Astrocyte of the spinal cord (primary cell): ENCODE data around the gene SERPINE3.
A peak's percentile ranks its signal among the peaks of the same experiment; 100 is the strongest.

Source experiments
- DNase-seq: peaks from one replicate; pipeline ENCODE4 v3.0.0; 2011; ENCODE audit warnings: low read depth, low spot score
- H3K4me3 ChIP-seq: 2 replicates; pipeline ENCODE4 v1.5.1; 2011; ENCODE audit warnings: low read depth, mild to moderate bottlenecking, low read length, moderate library complexity
- in situ Hi-C: cut with HindIII; loops from 2 replicates; pipeline ENCODE4 v1.10.0; 2017; ENCODE audit warnings: low sequenced_read_pairs
- TF ChIP-seq, protein P1 (sequence below): IDR thresholded peaks from 2 replicates; pipeline ENCODE4 v1.5.1; 2012; ENCODE audit warnings: low read depth, mild to moderate bottlenecking, low read length, inconsistent platforms

The SERPINE3 gene

DNA sequence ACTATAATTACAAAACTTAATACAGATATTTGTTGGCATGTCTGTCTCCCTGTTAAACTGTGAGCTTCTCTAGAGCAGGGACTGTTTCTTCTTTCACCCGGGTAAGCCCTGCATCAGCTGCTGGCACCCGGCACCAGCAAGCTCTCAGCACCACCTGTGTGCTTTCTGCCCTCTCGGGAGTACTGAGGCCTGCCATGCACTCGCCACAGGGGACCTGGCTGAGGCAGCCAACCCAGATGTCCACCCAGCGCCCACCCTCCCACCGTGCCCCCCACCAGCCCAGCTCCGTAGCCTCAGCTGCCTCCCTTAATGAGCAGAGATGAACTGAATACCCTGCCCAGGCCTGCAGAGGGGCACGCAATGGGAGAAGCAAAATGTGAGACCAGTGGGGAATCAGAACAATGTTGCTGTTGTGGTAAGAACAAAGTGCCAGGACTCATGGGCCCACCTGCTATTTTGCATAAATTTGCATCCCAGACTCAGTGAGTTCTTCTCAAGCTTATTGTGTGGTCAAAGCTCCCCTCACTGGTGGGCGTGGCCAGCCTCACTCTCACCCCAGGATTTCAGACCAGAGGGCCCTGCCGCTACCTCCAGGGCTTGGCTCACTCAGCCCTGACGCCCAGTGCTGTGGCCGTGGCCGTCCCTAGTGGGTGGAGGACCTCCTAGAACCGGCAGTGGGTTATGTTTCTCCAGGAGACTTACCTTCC, 14.6 kb upstream of the SERPINE3 start:
- no peak overlapping the region for H3K4me3 ChIP-seq
- DNase-seq = no peak
- in situ Hi-C loops = no loop called here
- TF ChIP-seq, protein P1, sequence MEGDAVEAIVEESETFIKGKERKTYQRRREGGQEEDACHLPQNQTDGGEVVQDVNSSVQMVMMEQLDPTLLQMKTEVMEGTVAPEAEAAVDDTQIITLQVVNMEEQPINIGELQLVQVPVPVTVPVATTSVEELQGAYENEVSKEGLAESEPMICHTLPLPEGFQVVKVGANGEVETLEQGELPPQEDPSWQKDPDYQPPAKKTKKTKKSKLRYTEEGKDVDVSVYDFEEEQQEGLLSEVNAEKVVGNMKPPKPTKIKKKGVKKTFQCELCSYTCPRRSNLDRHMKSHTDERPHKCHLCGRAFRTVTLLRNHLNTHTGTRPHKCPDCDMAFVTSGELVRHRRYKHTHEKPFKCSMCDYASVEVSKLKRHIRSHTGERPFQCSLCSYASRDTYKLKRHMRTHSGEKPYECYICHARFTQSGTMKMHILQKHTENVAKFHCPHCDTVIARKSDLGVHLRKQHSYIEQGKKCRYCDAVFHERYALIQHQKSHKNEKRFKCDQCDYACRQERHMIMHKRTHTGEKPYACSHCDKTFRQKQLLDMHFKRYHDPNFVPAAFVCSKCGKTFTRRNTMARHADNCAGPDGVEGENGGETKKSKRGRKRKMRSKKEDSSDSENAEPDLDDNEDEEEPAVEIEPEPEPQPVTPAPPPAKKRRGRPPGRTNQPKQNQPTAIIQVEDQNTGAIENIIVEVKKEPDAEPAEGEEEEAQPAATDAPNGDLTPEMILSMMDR = no peak

DNA sequence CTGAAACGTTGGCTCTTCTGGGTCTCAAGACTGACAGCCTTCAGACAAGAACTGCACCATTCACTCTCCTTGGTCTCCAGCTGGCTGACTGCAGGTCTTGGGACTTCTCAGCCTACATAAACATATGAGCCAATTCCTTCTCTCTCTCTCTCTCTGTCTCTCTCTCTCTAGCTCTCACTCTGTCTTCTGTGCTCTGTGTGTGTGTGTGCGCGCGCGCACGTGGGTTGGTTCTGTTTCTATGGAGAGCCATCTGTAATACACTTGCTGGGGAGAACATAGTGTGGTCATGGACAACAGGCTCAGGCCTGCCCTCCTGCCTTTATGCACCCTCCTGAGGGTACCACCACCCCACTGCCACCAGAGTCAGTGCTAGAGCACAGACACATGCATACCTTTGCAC, 13.7 kb upstream of the SERPINE3 start:
- H3K4me3 ChIP-seq = no peak overlapping the region
- DNase-seq = no peak
- in situ Hi-C loops = no loop called here
- TF ChIP-seq, protein P1 = no peak

DNA sequence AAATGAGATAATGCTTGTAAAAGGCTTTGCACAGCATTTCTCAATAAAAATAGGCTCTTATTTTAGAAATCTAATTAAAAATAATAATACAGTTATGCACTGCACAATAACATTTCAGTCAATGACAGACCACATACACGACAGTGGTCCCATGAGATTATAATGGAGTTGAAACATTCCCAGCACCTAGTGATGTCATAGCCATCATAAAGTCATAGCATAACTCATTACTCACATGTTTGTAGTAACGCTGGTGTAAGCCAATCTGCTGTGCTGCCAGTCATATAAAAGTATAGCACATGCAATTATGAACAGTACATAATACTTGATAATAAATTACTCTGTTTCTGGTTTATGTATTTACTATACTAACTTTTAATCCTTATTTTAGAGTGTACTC, 12.7 kb upstream of the SERPINE3 start:
- no peak for DNase-seq
- in situ Hi-C loops = no loop called here
- TF ChIP-seq, protein P1 = no peak

DNA sequence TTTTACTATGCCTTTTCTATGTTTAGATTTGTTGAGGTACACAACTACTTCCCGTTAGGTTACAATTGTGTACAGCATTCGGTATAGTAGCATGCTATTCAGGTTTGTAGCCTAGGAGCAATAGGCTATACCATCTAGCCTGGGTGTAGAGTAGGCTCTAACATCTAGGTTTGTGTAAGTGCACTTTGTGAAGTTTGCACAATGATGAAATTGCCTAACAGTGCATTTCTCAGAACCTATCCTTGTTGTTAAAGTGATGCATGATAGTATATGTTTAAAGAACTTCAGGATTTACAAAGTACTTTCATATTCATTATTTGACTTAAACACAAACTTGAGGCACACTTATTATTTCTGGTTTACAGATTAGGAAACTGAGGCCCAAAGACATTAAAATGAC, 11.5 kb upstream of the SERPINE3 start:
- DNase-seq = no peak
- TF ChIP-seq, protein P1 = no peak
- in situ Hi-C loops = no loop called here
- H3K4me3 ChIP-seq = no peak overlapping the region

More for the DNA sequence above, 12.7 kb upstream of the SERPINE3 start:
- no peak overlapping the region for H3K4me3 ChIP-seq

DNA sequence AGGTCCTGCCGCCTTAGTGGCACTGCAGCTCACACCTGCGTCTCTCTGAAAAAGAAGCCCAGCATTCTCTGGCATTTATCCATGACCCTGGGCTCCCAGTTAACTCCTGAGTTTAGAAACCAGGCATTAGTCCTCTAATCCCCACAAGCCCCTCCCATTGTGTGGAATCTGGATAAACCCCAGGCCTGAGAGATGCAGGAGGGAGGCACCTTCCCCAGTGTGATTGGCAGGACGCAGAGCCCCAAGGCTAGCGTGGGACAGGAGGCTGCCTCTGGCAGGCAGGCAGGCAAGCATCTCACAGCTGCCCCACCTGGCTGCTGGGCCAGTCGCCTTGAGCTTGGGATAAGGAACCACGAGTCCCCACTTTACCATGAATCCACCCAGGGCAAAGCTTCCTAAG, 11.0 kb upstream of the SERPINE3 start:
- H3K4me3 ChIP-seq = no peak overlapping the region
- TF ChIP-seq, protein P1 = no peak
- DNase-seq = no peak
- in situ Hi-C loops = no loop called here

DNA sequence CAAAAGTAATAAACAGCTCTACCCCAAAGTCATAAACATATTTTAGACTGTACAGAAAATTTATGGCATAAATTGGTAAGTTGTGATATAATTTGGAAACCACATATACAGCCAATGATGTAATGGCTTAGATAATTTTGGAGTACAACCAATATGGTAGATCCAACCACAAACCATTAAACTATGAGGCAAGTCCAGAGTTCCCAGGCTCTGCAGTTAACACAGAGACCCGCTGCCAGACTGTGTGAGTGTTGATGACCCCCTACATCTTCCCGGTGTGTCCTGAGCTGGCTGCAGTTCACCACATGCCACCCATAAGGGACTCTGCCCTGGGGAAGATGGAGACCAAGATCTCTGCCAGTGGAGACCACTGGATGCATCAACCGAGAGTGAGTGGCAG, 9.9 kb upstream of the SERPINE3 start:
- in situ Hi-C loops = no loop called here
- DNase-seq = no peak
- TF ChIP-seq, protein P1 = no peak
- no peak overlapping the region for H3K4me3 ChIP-seq

DNA sequence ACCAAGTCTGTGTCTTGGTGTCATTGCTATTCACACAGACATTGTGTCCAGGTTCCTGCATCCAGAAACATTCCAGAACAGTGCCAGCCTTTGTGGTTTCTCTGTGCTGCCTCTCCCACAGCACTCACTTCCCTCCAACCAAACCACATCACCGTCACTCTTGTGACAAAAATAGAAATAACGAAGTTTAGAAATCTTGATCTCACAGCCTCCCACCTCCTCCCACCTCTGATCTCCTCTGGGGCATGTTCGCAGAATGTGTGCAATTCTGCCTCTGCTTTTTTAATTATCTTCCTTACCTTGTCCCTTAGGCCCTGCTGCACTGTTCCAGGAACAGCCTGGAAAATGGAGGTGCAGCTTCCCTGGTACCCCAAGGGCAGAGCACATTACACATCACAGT, 8.7 kb upstream of the SERPINE3 start:
- DNase-seq = peak; percentile 61
- in situ Hi-C loops = no loop called here
- TF ChIP-seq, protein P1 = no peak
- H3K4me3 ChIP-seq = no peak overlapping the region
